ENCODE results near the gene FBXL22. TPM values are rescaled to one million over a fixed set of nuclear protein-coding genes. Genes with fewer than 3 reads are reported as not detected.

The FBXL22 gene
- total RNA-seq, 4 donors from 2014 or later: 3.0 to 28.1 (median 7.8) TPM

DNA sequence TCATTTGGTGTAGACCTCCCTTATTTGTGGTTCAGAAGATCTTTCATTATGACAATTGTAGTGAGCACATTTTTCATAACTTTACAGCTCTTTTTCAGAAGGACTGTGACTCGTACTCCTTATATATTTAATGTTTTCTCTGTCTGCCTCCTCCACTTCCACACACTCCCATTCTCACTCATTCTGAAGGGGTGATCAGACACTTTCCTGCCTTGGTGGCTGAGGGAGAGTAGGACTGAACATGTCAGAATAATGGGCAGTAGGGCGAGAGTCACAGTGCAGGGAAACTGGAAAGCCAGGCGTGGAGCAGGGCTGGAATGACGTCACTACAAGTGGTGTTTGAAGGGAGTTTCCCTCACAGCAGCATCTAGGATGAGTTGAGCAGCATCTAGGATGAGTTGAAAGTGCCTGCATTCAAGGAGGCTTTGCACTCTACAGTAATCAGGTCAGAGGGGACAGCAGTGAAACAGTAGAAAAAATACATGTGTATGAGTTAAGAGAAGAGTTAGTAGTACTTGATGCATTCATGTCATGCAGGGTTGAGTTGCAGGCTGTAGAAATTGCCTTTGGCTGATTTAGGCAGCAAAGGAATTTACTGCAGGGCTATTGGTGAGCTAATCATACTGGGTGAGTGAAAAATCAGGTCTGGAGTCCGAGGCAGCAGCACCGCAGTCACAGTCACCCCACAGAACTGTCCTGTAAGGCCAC, 36.3 kb upstream of the FBXL22 start:
- no peaks in the 10 kb centered on the region for H3K27me3 ChIP-seq
- 77 to 87% methylated on average over 3 to 6 of the region's 6 CpGs for WGBS, 2 donors (ENCODE audit: low coverage in 1 of 2)
- no peak for DNase-seq
- peaks cover 0 to 26% (median 12%) of the 10 kb centered on the region in 4 donors for H3K36me3 ChIP-seq
- peaks cover 0 to 5% (median 2%) of the 10 kb centered on the region in 4 donors for H3K4me1 ChIP-seq
- TF ChIP-seq EP300 (IDR thresholded peaks at IDR 0.05; ENCODE audit: low read depth) (no peak), POLR2A (IDR thresholded peaks at IDR 0.05) (no peak), POLR2AphosphoS5 (IDR thresholded peaks at IDR 0.05) (no peak)
- TF ChIP-seq, protein P1, sequence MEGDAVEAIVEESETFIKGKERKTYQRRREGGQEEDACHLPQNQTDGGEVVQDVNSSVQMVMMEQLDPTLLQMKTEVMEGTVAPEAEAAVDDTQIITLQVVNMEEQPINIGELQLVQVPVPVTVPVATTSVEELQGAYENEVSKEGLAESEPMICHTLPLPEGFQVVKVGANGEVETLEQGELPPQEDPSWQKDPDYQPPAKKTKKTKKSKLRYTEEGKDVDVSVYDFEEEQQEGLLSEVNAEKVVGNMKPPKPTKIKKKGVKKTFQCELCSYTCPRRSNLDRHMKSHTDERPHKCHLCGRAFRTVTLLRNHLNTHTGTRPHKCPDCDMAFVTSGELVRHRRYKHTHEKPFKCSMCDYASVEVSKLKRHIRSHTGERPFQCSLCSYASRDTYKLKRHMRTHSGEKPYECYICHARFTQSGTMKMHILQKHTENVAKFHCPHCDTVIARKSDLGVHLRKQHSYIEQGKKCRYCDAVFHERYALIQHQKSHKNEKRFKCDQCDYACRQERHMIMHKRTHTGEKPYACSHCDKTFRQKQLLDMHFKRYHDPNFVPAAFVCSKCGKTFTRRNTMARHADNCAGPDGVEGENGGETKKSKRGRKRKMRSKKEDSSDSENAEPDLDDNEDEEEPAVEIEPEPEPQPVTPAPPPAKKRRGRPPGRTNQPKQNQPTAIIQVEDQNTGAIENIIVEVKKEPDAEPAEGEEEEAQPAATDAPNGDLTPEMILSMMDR (IDR thresholded peaks at IDR 0.05): no peak
- no peak overlapping the region for H3K27ac ChIP-seq
- intact Hi-C loops (cut with DNase I; ENCODE audit: low total_unique reads): no loop called here
- H3K4me3 ChIP-seq: no peak overlapping the region
- in situ Hi-C loops (cut with MboI; ENCODE audit: low pct_ligation_motif_present in 1 of 4, low pct_unique_long_range_greater_than_20kb in 1 of 4, low sequenced_read_pairs in 3 of 4): no loop called here
- no peaks in the 10 kb centered on the region for H3K9me3 ChIP-seq

DNA sequence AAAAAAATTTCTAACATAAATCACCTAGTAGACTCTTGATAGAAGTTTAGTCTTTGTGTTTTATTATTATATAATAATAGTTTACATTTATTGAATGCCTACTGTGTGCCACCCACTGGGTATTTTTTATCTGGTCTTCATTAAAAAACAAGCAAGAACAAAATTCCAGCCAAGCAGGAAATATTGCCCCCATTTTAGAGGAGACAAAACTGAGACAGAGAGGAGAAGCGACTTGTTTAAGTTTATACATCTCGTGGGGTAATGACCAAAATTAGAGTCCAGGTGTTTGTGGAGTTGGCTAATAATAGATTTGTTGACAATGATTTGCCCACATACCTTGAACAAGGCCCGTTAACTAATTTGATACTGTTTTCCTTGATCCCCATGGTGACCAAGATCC, 33.1 kb upstream of the FBXL22 start:
- intact Hi-C loops (cut with DNase I; ENCODE audit: low total_unique reads): no loop called here
- no peak for DNase-seq
- in situ Hi-C loops (cut with MboI; ENCODE audit: low pct_ligation_motif_present in 1 of 4, low pct_unique_long_range_greater_than_20kb in 1 of 4, low sequenced_read_pairs in 3 of 4): no loop called here
- H3K9me3 ChIP-seq: no peaks in the 10 kb centered on the region
- TF ChIP-seq, protein P1 (IDR thresholded peaks at IDR 0.05): no peak
- TF ChIP-seq POLR2AphosphoS5 (IDR thresholded peaks at IDR 0.05): no peak
- H3K27ac ChIP-seq: no peak overlapping the region
- no peak overlapping the region for H3K4me3 ChIP-seq
- no peaks in the 10 kb centered on the region for H3K27me3 ChIP-seq
- H3K4me1 ChIP-seq: peaks cover 0 to 5% (median 0%) of the 10 kb centered on the region in 4 donors
- peaks cover 0 to 38% (median 13%) of the 10 kb centered on the region in 4 donors for H3K36me3 ChIP-seq
- 40 to 46% methylated on average over 2 to 3 of the region's 3 CpGs for WGBS, 2 donors (ENCODE audit: low coverage in 1 of 2)

DNA sequence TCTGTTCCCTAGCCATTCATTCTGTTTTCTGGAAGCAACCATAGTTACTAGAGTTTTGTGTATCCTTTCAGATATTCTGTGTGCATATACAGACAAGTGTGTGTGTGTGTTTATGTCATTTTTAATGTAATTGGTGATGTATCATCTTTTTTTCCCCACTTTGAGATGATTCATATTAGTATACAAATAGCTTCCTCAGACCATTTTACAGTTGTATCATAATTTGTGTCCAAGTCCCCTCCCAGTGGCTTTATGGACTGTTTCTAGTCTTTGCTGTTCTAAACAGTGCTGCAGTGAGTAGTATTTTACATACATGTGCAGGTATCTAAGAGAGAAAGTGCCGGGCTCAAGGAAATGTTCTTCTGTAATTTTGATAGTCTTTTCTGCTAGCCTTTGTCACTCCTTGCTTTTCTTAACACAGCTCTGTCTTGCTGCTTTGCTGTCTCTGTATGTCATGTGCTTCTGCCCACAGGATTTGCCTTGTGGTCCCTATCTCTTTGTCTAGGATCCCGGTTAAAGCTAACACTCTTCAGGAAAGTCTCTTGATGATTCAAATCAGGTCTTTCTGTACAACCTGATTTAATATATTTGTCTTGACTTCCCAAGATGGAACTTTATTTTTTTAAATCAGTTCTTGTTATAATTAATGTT, 31.5 kb upstream of the FBXL22 start:
- in situ Hi-C loops (cut with MboI; ENCODE audit: low pct_ligation_motif_present in 1 of 4, low pct_unique_long_range_greater_than_20kb in 1 of 4, low sequenced_read_pairs in 3 of 4): no loop called here
- no peak for DNase-seq
- Histone ChIP-seq H3K4me1 (peaks cover 0 to 5% (median 0%) of the 10 kb centered on the region in 4 donors), H3K27me3 (no peaks in the 10 kb centered on the region), H3K27ac (no peak overlapping the region), H3K36me3 (peaks cover 0 to 43% (median 15%) of the 10 kb centered on the region in 4 donors), H3K4me3 (no peak overlapping the region), H3K9me3 (no peaks in the 10 kb centered on the region)
- intact Hi-C loops (cut with DNase I; ENCODE audit: low total_unique reads): no loop called here
- TF ChIP-seq EP300 (IDR thresholded peaks at IDR 0.05; ENCODE audit: low read depth) (no peak), POLR2A (IDR thresholded peaks at IDR 0.05) (no peak), POLR2AphosphoS5 (IDR thresholded peaks at IDR 0.05) (no peak)
- TF ChIP-seq, protein P1 (IDR thresholded peaks at IDR 0.05): no peak
- WGBS, 2 donors (ENCODE audit: low coverage in 1 of 2): 64 to 75% methylated on average over 2 of the region's 2 CpGs

DNA sequence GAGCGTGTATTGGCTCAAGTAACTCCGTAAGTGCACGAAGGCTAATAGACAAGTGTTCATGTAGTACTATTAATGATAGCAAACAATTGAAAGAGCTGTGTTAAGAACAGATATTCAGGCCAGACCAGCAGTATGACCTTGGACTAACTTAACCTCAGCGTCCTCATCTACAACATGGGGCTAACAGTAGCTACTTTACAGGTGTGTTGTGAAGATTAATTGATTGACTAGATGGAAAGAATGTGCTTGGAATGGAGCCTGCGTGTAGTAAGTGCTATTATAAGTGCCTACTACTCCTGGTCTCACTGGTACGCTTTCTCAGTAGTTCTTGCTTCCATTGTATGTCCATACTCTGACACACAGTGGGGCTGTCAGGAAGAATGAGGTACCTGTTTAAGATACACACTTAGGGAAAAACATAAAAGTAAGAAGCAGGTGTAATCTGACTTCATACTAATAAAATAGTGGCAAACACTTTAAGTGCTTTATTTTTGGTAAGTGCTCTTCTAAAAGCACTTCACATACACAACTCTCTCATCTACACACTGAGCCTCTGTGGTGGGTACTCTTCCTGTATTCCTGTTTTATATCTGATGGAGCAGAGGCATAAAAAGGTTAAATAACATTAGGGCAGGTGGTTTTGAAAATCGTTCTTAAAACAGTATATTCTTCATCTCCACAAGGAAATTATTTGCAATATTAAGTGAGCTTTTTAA, 24.3 kb upstream of the FBXL22 start:
- H3K27ac ChIP-seq: no peak overlapping the region
- no peaks in the 10 kb centered on the region for H3K4me1 ChIP-seq
- intact Hi-C loops (cut with DNase I; ENCODE audit: low total_unique reads) (no loop called here), in situ Hi-C loops (cut with MboI; ENCODE audit: low pct_ligation_motif_present in 1 of 4, low pct_unique_long_range_greater_than_20kb in 1 of 4, low sequenced_read_pairs in 3 of 4) (no loop called here)
- peaks cover 0 to 58% (median 16%) of the 10 kb centered on the region in 4 donors for H3K36me3 ChIP-seq
- no peaks in the 10 kb centered on the region for H3K9me3 ChIP-seq
- no peaks in the 10 kb centered on the region for H3K27me3 ChIP-seq
- 83 to 89% methylated on average over 5 to 7 of the region's 7 CpGs for WGBS, 2 donors (ENCODE audit: low coverage in 1 of 2)
- DNase-seq: no peak
- TF ChIP-seq POLR2A (IDR thresholded peaks at IDR 0.05) (no peak), EP300 (IDR thresholded peaks at IDR 0.05; ENCODE audit: low read depth) (no peak), POLR2AphosphoS5 (IDR thresholded peaks at IDR 0.05) (no peak)
- TF ChIP-seq, protein P1 (IDR thresholded peaks at IDR 0.05): no peak
- no peak overlapping the region for H3K4me3 ChIP-seq

Measured in transverse colon (tissue), 4 donors.